HL-60 (cell line): Measurements from ENCODE around the gene MUC3A.

Experiments
- CTCF ChIP-seq: IDR thresholded peaks from one replicate; pipeline ENCODE4 v1.5.1; 2011; ENCODE audit warnings: low read length, control low read depth, inconsistent platforms; ENCODE audit not compliant: insufficient read depth
- GABPA ChIP-seq: IDR thresholded peaks from 2 replicates; pipeline ENCODE4 v1.6.1; 2012; ENCODE audit warnings: low read depth
- POLR2AphosphoS5 ChIP-seq: IDR thresholded peaks from 2 replicates; pipeline ENCODE4 v1.6.1; 2012; ENCODE audit warnings: low read depth
- REST ChIP-seq: IDR thresholded peaks from 2 replicates; pipeline ENCODE4 v1.6.1; 2012; ENCODE audit warnings: low read depth; ENCODE audit not compliant: insufficient replicate concordance
- SPI1 ChIP-seq: IDR thresholded peaks from 2 replicates; pipeline ENCODE4 v1.6.1; 2012; ENCODE audit warnings: low read depth, mild to moderate bottlenecking, borderline replicate concordance

- TF ChIP-seq CTCF, result no peak
- TF ChIP-seq POLR2AphosphoS5, result no peak
- TF ChIP-seq REST, result no peak
- TF ChIP-seq SPI1, result no peak
- no peak for TF ChIP-seq GABPA
Measured at GRCh38 chr7:100969066-100969615, 19.8 kb downstream of the MUC3A start, which contains the start of gene MUC12.
